Activated CD4-positive, alpha-beta T cell treated with anti-CD3 and anti-CD28 coated beads, Interleukin-2, amount 50 U/mL, for 4 hours (primary cell): ENCODE results near the gene UGT8.

ENCODE experiments used
- DNase-seq, 2 experiments: peaks; one replicate each; pipeline ENCODE4 v3.0.0-alpha.2; 2020

UGT8 gene

DNA sequence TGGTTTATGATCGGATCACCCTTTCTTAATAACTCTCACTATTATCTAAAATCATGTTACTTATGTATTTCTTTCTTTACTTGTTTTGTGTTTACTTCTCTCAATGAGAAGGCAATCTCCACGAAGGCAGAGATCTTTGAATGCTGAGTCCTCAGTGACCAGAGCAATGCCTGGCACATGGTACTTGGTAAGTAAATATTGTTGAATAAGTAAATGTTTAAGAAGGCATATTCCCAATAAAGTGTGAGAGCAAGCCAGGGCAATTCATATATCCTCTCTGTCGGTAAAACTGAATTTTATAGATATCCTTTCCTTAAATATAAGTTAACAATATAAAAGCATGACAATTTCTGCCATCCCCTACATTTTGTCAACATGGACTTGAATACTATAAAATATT, 94.4 kb downstream of the UGT8 start:
- no peak for DNase-seq

DNA sequence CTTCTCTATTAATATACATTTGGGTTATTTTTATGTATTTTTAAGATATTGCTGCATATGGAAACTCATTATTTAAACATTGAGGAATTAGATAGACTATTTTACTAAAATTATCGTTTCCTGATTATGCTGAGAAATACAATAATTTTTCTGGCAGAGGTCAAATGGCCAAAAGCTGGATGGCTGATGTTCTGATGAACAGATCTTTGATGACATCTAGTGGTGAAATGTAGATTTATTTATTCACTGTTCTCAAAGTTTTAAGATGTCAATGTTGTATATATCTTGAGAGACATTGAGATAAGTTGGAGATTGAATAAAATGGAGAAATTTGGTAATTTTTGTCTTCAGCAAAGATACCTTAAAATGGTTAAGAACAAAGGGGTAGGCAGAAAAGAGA, 96.2 kb downstream of the UGT8 start:
- no peak for DNase-seq

DNA sequence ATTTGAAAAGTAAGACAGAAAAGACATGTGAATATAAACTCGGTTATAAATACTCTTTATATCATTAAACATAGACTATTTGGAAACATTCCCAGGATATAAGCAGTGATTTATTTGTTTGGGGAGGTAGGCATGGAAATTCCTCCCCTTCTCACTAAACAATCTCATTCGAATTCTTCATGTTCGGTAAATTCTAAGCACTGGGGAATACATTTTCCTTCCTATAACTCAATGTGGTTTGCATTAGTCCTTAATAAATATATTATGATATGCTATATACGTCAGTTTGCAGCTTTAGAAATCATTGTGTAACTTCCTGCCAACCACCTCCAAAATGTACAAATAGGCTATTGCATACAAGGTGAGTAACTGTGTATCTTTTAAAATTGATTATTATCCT, 99.6 kb downstream of the UGT8 start:
- DNase-seq, result no peak

DNA sequence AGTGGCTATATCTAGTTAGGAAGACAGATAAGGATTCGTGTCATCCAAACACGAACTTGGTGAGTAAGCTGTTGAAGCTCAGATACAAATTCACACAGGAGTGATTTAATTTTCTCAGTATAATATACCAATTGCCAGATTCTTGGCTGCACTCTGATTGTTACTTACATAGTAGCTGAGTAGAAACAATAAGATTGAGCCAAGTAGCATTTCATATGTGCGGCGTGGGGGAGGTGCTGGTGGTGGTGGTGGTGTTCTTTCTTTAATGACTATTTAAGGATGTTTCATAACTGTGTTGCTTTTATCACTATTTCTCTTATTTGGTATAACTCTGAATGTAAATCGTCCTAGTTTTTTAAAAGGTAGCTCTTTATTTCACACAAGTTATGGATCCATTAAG, 102.9 kb downstream of the UGT8 start:
- DNase-seq, result no peak

DNA sequence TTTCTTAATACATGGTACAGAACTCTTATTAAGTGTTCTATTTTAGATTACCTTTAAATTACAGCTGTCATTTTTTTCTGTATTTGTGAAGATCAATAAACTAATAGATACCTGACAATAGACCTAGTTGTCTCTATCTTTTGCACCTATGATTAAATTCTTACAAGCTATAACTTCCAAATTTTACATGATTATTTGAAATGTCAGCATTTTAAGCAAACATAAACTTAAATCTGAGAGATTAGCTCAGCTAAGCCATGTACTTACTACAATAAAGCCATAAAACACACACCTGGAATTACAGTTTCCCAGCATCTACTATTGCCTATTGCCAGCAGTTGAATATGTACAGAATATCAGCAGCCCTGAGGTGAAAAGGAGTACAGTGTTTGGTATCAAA, 118.8 kb downstream of the UGT8 start:
- no peak for DNase-seq

DNA sequence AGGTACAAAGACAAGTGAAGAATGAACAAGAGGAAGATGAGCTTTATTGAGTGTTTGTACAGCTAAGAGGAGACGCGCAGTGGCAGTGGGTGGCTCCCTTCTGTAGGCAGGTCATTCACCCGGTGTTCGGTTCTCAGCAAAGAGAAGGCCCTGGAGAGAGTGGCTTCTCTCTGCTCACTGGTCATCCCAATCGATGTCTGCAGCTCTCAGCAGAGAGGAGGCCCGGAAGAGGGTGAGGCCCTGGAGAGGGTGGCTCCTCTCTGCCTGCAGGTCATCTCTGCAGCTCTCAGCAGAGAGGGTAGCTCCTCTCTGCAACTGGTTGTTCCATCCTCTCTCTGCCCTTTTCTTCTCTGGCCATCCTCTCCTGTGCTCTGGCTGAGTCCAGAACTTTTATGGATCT, 126.5 kb downstream of the UGT8 start:
- DNase-seq, result no peak

DNA sequence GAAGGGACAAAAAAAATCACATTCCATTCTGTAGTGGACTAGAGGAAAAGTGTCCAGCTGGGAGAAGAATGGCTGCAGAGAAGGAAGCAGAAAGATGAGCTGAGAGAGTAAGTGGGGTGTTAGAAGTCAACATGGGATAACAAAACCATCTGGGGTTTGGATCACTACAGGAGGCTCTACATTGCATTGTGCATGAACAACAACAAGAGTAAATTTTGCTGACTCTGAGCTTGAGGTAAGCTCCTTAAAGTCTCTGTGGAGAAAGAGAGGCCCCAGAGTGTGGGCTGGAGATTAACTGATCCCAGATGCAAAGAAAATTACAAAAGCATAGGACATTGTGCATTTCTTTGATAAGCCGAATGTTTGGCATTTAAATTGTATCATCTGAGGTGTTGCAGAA, 128.9 kb downstream of the UGT8 start:
- no peak for DNase-seq
